Panc1 (cell line): ENCODE results near the gene CADPS2. TPM values are rescaled to one million over a fixed set of nuclear protein-coding genes. Genes with fewer than 3 reads are reported as not detected.

Experiments used
- ATAC-seq: fragments of 200-7000 bp; cut with Tn5 transposase; 2 replicates; pipeline ENCODE4 v1.9.1; 2020; ENCODE audit warnings: mild to moderate bottlenecking, moderate library complexity
- BruUV-seq: library from RNA; stranded (reverse); fragments of 400-500 nt; replicated peaks from 2 replicates; lab custom pipeline; 2021; lab: Mats Ljungman, UMichigan
- CTCF ChIA-PET: fragments of 300-600 bp; sonication (Branson Sonifier 250); formaldehyde crosslinking; loops from one replicate; lab custom pipeline; 2022; ENCODE audit warnings: antibody characterized with exemption; lab: Charles Lee
- POLR2A ChIA-PET: fragments of 300-600 bp; sonication (Branson Sonifier 250); formaldehyde crosslinking; loops from one replicate; lab custom pipeline; 2022; ENCODE audit warnings: antibody characterized with exemption; lab: Charles Lee
- DNase-seq: peaks from one replicate; pipeline ENCODE4 v3.0.0-alpha.2; 2010; ENCODE audit warnings: low read depth, low spot score
- H3K27ac ChIP-seq: 2 replicates; pipeline ENCODE4 v1.5.1; 2011; ENCODE audit warnings: mild to moderate bottlenecking, low read length, inconsistent platforms
- H3K27me3 ChIP-seq: fragments of 200-500 bp; sonication (Bioruptor generic); 2 replicates; pipeline ENCODE4 v1.6.0; 2014; ENCODE audit warnings: low read length, inconsistent platforms; ENCODE audit not compliant: control insufficient read depth, insufficient read depth
- H3K36me3 ChIP-seq: fragments of 200-500 bp; sonication (Bioruptor generic); 2 replicates; pipeline ENCODE4 v1.5.1; 2014; ENCODE audit warnings: inconsistent platforms, mild to moderate bottlenecking, low read length, moderate library complexity; ENCODE audit not compliant: control insufficient read depth, insufficient read depth
- H3K4me1 ChIP-seq: 2 replicates; pipeline ENCODE4 v1.5.1; 2011; ENCODE audit warnings: inconsistent platforms, mild to moderate bottlenecking, low read length, moderate library complexity; ENCODE audit not compliant: control insufficient read depth, insufficient read depth
- H3K4me3 ChIP-seq, 2 experiments: 2 replicates each; pipeline ENCODE4 v1.5.1; 2011 to 2012; ENCODE audit warnings: low read depth in 2 of 2, low read length in 2 of 2, mild to moderate bottlenecking in 2 of 2, inconsistent platforms in 1 of 2, moderate library complexity in 1 of 2
- H3K9me3 ChIP-seq: fragments of 200-500 bp; sonication (Bioruptor generic); 2 replicates; pipeline ENCODE4 v1.5.1; 2014; ENCODE audit warnings: low read depth, mild to moderate bottlenecking, inconsistent platforms, low read length, moderate library complexity; ENCODE audit not compliant: control insufficient read depth, insufficient read depth
- POLR2AphosphoS5 ChIP-seq: IDR thresholded peaks from 2 replicates; pipeline ENCODE4 v1.6.1; 2012; ENCODE audit warnings: mild to moderate bottlenecking, low read depth, low read length, moderate library complexity
- SIN3A ChIP-seq: IDR thresholded peaks from 2 replicates; pipeline ENCODE4 v1.6.1; 2012; ENCODE audit warnings: low read depth, mild to moderate bottlenecking, low read length, moderate library complexity, borderline replicate concordance; ENCODE audit not compliant: insufficient read depth
- TCF7L2 ChIP-seq: IDR thresholded peaks from 2 replicates; pipeline ENCODE4 v1.6.1; 2011; ENCODE audit warnings: mild to moderate bottlenecking, low read depth, low read length, inconsistent platforms
- in situ Hi-C: cut with HindIII; loops from 2 replicates; pipeline ENCODE4 v1.10.0; 2016; ENCODE audit warnings: low sequenced_read_pairs, low pct_unique_long_range_greater_than_20kb
- intact Hi-C: fragments of 100-400 bp; cut with micrococcal nuclease; formaldehyde crosslinking; loops from one replicate; pipeline ENCODE4 v1.10.0; 2022; ENCODE audit not compliant: unreplicated experiment
- total RNA-seq: library from RNA; stranded (reverse); gene quantifications from one replicate; pipeline ENCODE4 v1.2.1, GENCODE V29; 2021; ENCODE audit not compliant: unreplicated experiment
- TF ChIP-seq, protein P1 (sequence below), 2 experiments: IDR thresholded peaks; 2 replicates each; pipeline ENCODE4 v1.6.1; 2011 to 2012; ENCODE audit warnings: low read depth in 2 of 2, control low read depth in 1 of 2, low read length in 1 of 2, mild to moderate bottlenecking in 1 of 2, moderate library complexity in 1 of 2; ENCODE audit not compliant: insufficient read depth in 1 of 2
- TF ChIP-seq, protein P2 (sequence below): fragments of 450-650 bp; IDR thresholded peaks from 2 replicates; pipeline ENCODE4 v1.5.1; 2017; ENCODE audit warnings: mild to moderate bottlenecking

The CADPS2 gene
- total RNA-seq, 1 experiment from 2014 or later: 1.6 TPM

DNA sequence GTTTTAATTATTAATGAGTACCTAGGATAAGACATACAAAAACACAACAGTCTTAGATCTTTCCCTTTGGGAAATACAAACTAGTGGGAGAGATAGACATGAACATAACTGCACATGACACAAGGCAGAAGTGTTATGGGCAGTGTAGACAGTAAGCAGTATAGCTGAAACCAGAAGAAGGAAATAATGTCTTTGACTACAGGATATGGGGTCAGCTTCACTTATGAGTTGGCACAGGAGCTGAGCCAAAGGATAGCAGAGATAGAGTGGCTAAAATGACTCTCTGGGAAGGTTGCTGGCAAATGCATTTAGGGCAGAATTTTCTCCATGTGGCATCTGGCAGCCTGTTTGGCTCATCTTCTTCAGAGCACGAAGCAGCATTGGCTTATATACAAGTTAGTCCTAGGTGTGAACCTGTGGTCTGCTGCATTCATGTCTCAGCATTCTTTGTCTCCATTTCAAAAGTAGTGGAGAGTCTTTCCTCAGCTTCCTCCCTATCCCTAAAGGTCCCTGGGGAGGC is 521.4 kb downstream of the CADPS2 start:
- intact Hi-C loops: no loop called here
- BruUV-seq: no TSS peak
- CTCF ChIA-PET: no interaction called here

DNA sequence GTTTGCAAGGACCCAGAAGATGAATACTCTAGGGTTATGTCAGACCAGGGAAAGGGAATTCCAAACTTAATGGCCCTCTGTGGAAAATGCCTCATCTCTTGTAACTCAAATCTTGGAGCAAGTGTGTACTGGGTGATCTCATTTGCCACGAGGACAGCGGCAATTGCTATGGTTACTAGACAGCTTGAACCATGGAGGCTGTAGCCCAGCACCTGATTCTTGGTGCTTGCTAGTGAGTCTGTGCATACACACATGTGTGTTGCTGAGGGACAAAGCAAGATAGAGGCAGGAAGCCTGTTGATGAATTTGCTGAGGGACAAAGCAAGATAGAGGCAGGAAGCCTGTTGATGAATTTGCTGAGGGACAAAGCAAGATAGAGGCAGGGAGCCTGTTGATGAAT is 523.1 kb downstream of the CADPS2 start:
- no peaks in the 10 kb centered on the region for H3K36me3 ChIP-seq
- ATAC-seq (no peak), DNase-seq (no peak)
- H3K4me3 ChIP-seq: no peak overlapping the region
- no TSS peak for BruUV-seq
- H3K27me3 ChIP-seq: no peaks in the 10 kb centered on the region
- in situ Hi-C loops (no loop called here), intact Hi-C loops (no loop called here)
- H3K27ac ChIP-seq: no peak overlapping the region
- POLR2A ChIA-PET: no interaction called here
- CTCF ChIA-PET: no interaction called here
- no peak for TF ChIP-seq TCF7L2
- TF ChIP-seq, protein P1, sequence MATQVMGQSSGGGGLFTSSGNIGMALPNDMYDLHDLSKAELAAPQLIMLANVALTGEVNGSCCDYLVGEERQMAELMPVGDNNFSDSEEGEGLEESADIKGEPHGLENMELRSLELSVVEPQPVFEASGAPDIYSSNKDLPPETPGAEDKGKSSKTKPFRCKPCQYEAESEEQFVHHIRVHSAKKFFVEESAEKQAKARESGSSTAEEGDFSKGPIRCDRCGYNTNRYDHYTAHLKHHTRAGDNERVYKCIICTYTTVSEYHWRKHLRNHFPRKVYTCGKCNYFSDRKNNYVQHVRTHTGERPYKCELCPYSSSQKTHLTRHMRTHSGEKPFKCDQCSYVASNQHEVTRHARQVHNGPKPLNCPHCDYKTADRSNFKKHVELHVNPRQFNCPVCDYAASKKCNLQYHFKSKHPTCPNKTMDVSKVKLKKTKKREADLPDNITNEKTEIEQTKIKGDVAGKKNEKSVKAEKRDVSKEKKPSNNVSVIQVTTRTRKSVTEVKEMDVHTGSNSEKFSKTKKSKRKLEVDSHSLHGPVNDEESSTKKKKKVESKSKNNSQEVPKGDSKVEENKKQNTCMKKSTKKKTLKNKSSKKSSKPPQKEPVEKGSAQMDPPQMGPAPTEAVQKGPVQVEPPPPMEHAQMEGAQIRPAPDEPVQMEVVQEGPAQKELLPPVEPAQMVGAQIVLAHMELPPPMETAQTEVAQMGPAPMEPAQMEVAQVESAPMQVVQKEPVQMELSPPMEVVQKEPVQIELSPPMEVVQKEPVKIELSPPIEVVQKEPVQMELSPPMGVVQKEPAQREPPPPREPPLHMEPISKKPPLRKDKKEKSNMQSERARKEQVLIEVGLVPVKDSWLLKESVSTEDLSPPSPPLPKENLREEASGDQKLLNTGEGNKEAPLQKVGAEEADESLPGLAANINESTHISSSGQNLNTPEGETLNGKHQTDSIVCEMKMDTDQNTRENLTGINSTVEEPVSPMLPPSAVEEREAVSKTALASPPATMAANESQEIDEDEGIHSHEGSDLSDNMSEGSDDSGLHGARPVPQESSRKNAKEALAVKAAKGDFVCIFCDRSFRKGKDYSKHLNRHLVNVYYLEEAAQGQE (IDR thresholded peaks at IDR 0.05; ENCODE audit: insufficient read depth in 1 of 2, low read depth in 2 of 2, low read length in 1 of 2): no peak
- no peak for TF ChIP-seq SIN3A
- TF ChIP-seq, protein P2, sequence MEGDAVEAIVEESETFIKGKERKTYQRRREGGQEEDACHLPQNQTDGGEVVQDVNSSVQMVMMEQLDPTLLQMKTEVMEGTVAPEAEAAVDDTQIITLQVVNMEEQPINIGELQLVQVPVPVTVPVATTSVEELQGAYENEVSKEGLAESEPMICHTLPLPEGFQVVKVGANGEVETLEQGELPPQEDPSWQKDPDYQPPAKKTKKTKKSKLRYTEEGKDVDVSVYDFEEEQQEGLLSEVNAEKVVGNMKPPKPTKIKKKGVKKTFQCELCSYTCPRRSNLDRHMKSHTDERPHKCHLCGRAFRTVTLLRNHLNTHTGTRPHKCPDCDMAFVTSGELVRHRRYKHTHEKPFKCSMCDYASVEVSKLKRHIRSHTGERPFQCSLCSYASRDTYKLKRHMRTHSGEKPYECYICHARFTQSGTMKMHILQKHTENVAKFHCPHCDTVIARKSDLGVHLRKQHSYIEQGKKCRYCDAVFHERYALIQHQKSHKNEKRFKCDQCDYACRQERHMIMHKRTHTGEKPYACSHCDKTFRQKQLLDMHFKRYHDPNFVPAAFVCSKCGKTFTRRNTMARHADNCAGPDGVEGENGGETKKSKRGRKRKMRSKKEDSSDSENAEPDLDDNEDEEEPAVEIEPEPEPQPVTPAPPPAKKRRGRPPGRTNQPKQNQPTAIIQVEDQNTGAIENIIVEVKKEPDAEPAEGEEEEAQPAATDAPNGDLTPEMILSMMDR: no peak
- no peak for TF ChIP-seq POLR2AphosphoS5
- no peaks in the 10 kb centered on the region for H3K9me3 ChIP-seq
- H3K4me1 ChIP-seq: no peaks in the 10 kb centered on the region

More for the DNA sequence above, 521.4 kb downstream of the CADPS2 start:
- H3K27me3 ChIP-seq: no peaks in the 10 kb centered on the region
- in situ Hi-C loops: no loop called here
- TF ChIP-seq, protein P2: no peak
- TF ChIP-seq, protein P1 (IDR thresholded peaks at IDR 0.05; ENCODE audit: insufficient read depth in 1 of 2, low read depth in 2 of 2, low read length in 1 of 2): no peak
- no peak for TF ChIP-seq POLR2AphosphoS5
- no peak for TF ChIP-seq SIN3A
- no peak for TF ChIP-seq TCF7L2
- no peak overlapping the region for H3K4me3 ChIP-seq
- no peaks in the 10 kb centered on the region for H3K36me3 ChIP-seq
- no peaks in the 10 kb centered on the region for H3K4me1 ChIP-seq
- H3K9me3 ChIP-seq: no peaks in the 10 kb centered on the region
- POLR2A ChIA-PET: no interaction called here
- H3K27ac ChIP-seq: no peak overlapping the region
- ATAC-seq: no peak
- DNase-seq: no peak
